Measurements from ENCODE around the gene PECR. TPM values are rescaled to one million over a fixed set of nuclear protein-coding genes. Genes with fewer than 3 reads are reported as not detected.
A peak's percentile ranks its signal among the peaks of the same experiment; 100 is the strongest.

The PECR gene
- total and polyA plus RNA-seq, 2 of the 13 experiments (the other 11 are each of a cell fraction or from before 2014, with no cell fraction given), result 151 to 153 TPM

GRCh38 chr2:216013080-216013909 lies 68.3 kb downstream of the PECR start, which contains the start of gene MREG (continued):
- TF ChIP-seq ZNF605 (CRISPR knock-in tag; IDR thresholded peaks at IDR 0.05) (no peak), HIVEP1 (CRISPR knock-in tag; IDR thresholded peaks at IDR 0.05) (0 out of 2 replicates have a peak, but pooled peaks have one; percentile 16), ZSCAN29 (CRISPR knock-in tag; conservative IDR thresholded peaks at IDR 0.05) (0 out of 2 replicates have a peak, but pooled peaks have one; percentile 62), NFE2L1 (CRISPR knock-in tag; IDR thresholded peaks at IDR 0.05; ENCODE audit: borderline replicate concordance) (no peak), ZNF597 (CRISPR knock-in tag; IDR thresholded peaks at IDR 0.05) (no peak), ZBTB25 (CRISPR knock-in tag; IDR thresholded peaks at IDR 0.05) (no peak), STAG1 (CRISPR knock-in tag; IDR thresholded peaks at IDR 0.05) (peak; percentile 41), SP140L (CRISPR knock-in tag; IDR thresholded peaks at IDR 0.05; ENCODE audit: borderline replicate concordance) (no peak), CHCHD3 (CRISPR knock-in tag; IDR thresholded peaks at IDR 0.05) (0 out of 2 replicates have a peak, but pooled peaks have one; percentile 53), RAD51 (IDR thresholded peaks at IDR 0.05; ENCODE audit: borderline replicate concordance) (no peak), U2AF2 (IDR thresholded peaks at IDR 0.05; ENCODE audit: low read depth, low read length) (no peak), PBX2 (CRISPR knock-in tag; IDR thresholded peaks at IDR 0.05) (no peak), KLF15 (CRISPR knock-in tag; IDR thresholded peaks at IDR 0.05; ENCODE audit: borderline replicate concordance) (no peak), FOXC1 (CRISPR knock-in tag; IDR thresholded peaks at IDR 0.05; ENCODE audit: borderline replicate concordance) (no peak), SNAI1 (CRISPR knock-in tag; IDR thresholded peaks at IDR 0.05; ENCODE audit: borderline replicate concordance) (no peak), ZNF546 (CRISPR knock-in tag; conservative IDR thresholded peaks at IDR 0.05) (0 out of 2 replicates have a peak, but pooled peaks have one; percentile 48), ZNF850 (CRISPR knock-in tag; conservative IDR thresholded peaks at IDR 0.05) (no peak), IRF9 (CRISPR knock-in tag; IDR thresholded peaks at IDR 0.05; ENCODE audit: borderline replicate concordance) (0 out of 2 replicates have a peak, but pooled peaks have one; percentile 81), CEBPB (IDR thresholded peaks at IDR 0.05; ENCODE audit: borderline replicate concordance, low read depth, low read length) (no peak), ZBTB38 (CRISPR knock-in tag; IDR thresholded peaks at IDR 0.05) (0 out of 2 replicates have a peak, but pooled peaks have one; percentile 46), HOMEZ (CRISPR knock-in tag; IDR thresholded peaks at IDR 0.05; ENCODE audit: low read depth) (no peak), MBNL3 (CRISPR knock-in tag; conservative IDR thresholded peaks at IDR 0.05) (no peak), RNF2 (conservative IDR thresholded peaks at IDR 0.05; ENCODE audit: low read depth) (0 out of 2 replicates have a peak, but pooled peaks have one; percentile 43)
